Measurements from ENCODE around the gene SKAP1.

DNA sequence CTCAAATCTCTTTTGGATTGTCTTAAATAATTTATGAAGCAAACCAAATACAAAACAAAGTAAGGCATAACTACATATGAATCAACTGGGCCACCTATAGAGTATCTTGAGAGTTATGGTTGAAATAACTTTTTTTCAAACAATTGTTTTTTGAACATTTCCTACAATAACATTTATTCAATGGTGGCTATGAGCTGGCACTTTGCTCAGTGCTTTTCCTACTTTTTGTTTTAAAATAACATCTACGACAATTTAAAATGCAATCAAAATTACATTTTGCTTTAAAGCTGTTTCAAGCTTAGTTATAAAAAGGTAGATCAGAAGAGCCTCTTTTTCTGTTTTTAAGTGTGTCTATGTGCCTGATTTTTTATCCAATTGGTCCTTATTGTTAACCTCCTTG, 238.7 kb downstream of the SKAP1 start:
- TF ChIP-seq, protein P1, sequence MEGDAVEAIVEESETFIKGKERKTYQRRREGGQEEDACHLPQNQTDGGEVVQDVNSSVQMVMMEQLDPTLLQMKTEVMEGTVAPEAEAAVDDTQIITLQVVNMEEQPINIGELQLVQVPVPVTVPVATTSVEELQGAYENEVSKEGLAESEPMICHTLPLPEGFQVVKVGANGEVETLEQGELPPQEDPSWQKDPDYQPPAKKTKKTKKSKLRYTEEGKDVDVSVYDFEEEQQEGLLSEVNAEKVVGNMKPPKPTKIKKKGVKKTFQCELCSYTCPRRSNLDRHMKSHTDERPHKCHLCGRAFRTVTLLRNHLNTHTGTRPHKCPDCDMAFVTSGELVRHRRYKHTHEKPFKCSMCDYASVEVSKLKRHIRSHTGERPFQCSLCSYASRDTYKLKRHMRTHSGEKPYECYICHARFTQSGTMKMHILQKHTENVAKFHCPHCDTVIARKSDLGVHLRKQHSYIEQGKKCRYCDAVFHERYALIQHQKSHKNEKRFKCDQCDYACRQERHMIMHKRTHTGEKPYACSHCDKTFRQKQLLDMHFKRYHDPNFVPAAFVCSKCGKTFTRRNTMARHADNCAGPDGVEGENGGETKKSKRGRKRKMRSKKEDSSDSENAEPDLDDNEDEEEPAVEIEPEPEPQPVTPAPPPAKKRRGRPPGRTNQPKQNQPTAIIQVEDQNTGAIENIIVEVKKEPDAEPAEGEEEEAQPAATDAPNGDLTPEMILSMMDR (IDR thresholded peaks at IDR 0.05; ENCODE audit: insufficient read depth, low read length, poor library complexity, severe bottlenecking) = no peak
- no peak for TF ChIP-seq EZH2phosphoT487 (conservative IDR thresholded peaks at IDR 0.05; ENCODE audit: low read length)

Measured in SU-DHL-6 (cell line).